Measurements from ENCODE around the gene CAVIN4. TPM values are rescaled to one million over a fixed set of nuclear protein-coding genes. Genes with fewer than 3 reads are reported as not detected.

The CAVIN4 gene
- under 1 TPM; 0.10 to 0.19 TPM for total RNA-seq

GRCh38 chr9:100577776-100578448 lies at the start of gene CAVIN4:
Gene CAVIN4, plus strand, starts transcription at chr9:100578079. Its CDS starts 65 bp downstream, at chr9:100578144.
- Mint-ChIP-seq H3K36me3 (ENCODE audit: insufficient read depth in 2 of 2) (no peaks in the 10 kb centered on the region), H3K9me3 (no peaks in the 10 kb centered on the region), H3K27ac (no peak within 1 kb of the TSS), H3K4me1 (ENCODE audit: low read depth) (no peaks in the 10 kb centered on the region), H3K4me3 (no peak within 1 kb of the TSS), H3K27me3 (ENCODE audit: low read depth) (no peaks in the 10 kb centered on the region)
- DNase-seq (no peak), ATAC-seq (replicated peaks in 1 of 2) (no peak)

GRCh38 chr9:100534401-100534800 lies 43.5 kb upstream of the CAVIN4 start:
- no peaks in the 10 kb centered on the region for H3K4me1 Mint-ChIP-seq (ENCODE audit: low read depth)

GRCh38 chr9:100540327-100540726 lies 37.6 kb upstream of the CAVIN4 start:
- Mint-ChIP-seq H3K9me3 (peaks cover 0 to 1% of the 10 kb centered on the region in 2 donors), H3K36me3 (ENCODE audit: insufficient read depth in 2 of 2) (peaks cover 0 to 4% of the 10 kb centered on the region in 2 donors), H3K27ac (no peak overlapping the region), H3K4me3 (no peak overlapping the region), H3K4me1 (ENCODE audit: low read depth) (no peaks in the 10 kb centered on the region), H3K27me3 (ENCODE audit: low read depth) (no peaks in the 10 kb centered on the region)
- ATAC-seq (replicated peaks in 1 of 2): no peak
- DNase-seq: no peak

More at GRCh38 chr9:100534401-100534800, 43.5 kb upstream of the CAVIN4 start:
- no peak for DNase-seq
- no peak for ATAC-seq (replicated peaks in 1 of 2)
- H3K27me3 Mint-ChIP-seq (ENCODE audit: low read depth): no peaks in the 10 kb centered on the region
- H3K9me3 Mint-ChIP-seq: no peaks in the 10 kb centered on the region
- no peak overlapping the region for H3K4me3 Mint-ChIP-seq
- no peak overlapping the region for H3K27ac Mint-ChIP-seq
- H3K36me3 Mint-ChIP-seq (ENCODE audit: insufficient read depth in 2 of 2): no peaks in the 10 kb centered on the region

- Mint-ChIP-seq H3K4me1 (ENCODE audit: low read depth) (no peaks in the 10 kb centered on the region), H3K27me3 (ENCODE audit: low read depth) (no peaks in the 10 kb centered on the region), H3K9me3 (peaks cover 0 to under 1% of the 10 kb centered on the region in 2 donors), H3K27ac (no peak overlapping the region), H3K4me3 (no peak overlapping the region), H3K36me3 (ENCODE audit: insufficient read depth in 2 of 2) (peaks cover 0 to 3% of the 10 kb centered on the region in 2 donors)
- no peak for ATAC-seq (replicated peaks in 1 of 2)
- no peak for DNase-seq
Measured at GRCh38 chr9:100549048-100549447, 28.8 kb upstream of the CAVIN4 start.

GRCh38 chr9:100554935-100555401 lies 22.9 kb upstream of the CAVIN4 start:
- H3K4me3 Mint-ChIP-seq: no peak overlapping the region

GRCh38 chr9:100555471-100555870 lies 22.4 kb upstream of the CAVIN4 start:
- DNase-seq (no peak), ATAC-seq (replicated peaks in 1 of 2) (no peak)
- no peaks in the 10 kb centered on the region for H3K27me3 Mint-ChIP-seq (ENCODE audit: low read depth)
- H3K4me3 Mint-ChIP-seq: no peak overlapping the region
- no peaks in the 10 kb centered on the region for H3K36me3 Mint-ChIP-seq (ENCODE audit: insufficient read depth in 2 of 2)
- no peak overlapping the region for H3K27ac Mint-ChIP-seq
- H3K9me3 Mint-ChIP-seq: peaks cover 0 to 2% of the 10 kb centered on the region in 2 donors
- H3K4me1 Mint-ChIP-seq (ENCODE audit: low read depth): no peaks in the 10 kb centered on the region

More at GRCh38 chr9:100554935-100555401, 22.9 kb upstream of the CAVIN4 start:
- no peak for DNase-seq
- H3K27me3 Mint-ChIP-seq (ENCODE audit: low read depth): no peaks in the 10 kb centered on the region
- no peak overlapping the region for H3K27ac Mint-ChIP-seq
- no peak for ATAC-seq (replicated peaks in 1 of 2)
- no peaks in the 10 kb centered on the region for H3K36me3 Mint-ChIP-seq (ENCODE audit: insufficient read depth in 2 of 2)
- no peaks in the 10 kb centered on the region for H3K4me1 Mint-ChIP-seq (ENCODE audit: low read depth)
- H3K9me3 Mint-ChIP-seq: peaks cover 0 to 2% of the 10 kb centered on the region in 2 donors

- Mint-ChIP-seq H3K4me1 (ENCODE audit: low read depth) (no peaks in the 10 kb centered on the region), H3K36me3 (ENCODE audit: insufficient read depth in 2 of 2) (no peaks in the 10 kb centered on the region), H3K4me3 (no peak overlapping the region), H3K27me3 (ENCODE audit: low read depth) (no peaks in the 10 kb centered on the region), H3K27ac (no peak overlapping the region), H3K9me3 (peaks cover 0 to 2% of the 10 kb centered on the region in 2 donors)
- no peak for ATAC-seq (replicated peaks in 1 of 2)
- no peak for DNase-seq
Measured at GRCh38 chr9:100557053-100557452, 20.8 kb upstream of the CAVIN4 start.

GRCh38 chr9:100561256-100561655 lies 16.6 kb upstream of the CAVIN4 start:
- peaks cover 0 to 2% of the 10 kb centered on the region in 2 donors for H3K9me3 Mint-ChIP-seq
- H3K4me3 Mint-ChIP-seq: no peak overlapping the region
- H3K4me1 Mint-ChIP-seq (ENCODE audit: low read depth): no peaks in the 10 kb centered on the region
- ATAC-seq (replicated peaks in 1 of 2) (no peak), DNase-seq (no peak)
- no peak overlapping the region for H3K27ac Mint-ChIP-seq
- no peaks in the 10 kb centered on the region for H3K36me3 Mint-ChIP-seq (ENCODE audit: insufficient read depth in 2 of 2)
- H3K27me3 Mint-ChIP-seq (ENCODE audit: low read depth): no peaks in the 10 kb centered on the region

GRCh38 chr9:100567856-100568255 lies 10.0 kb upstream of the CAVIN4 start:
- Mint-ChIP-seq H3K27ac (no peak overlapping the region), H3K9me3 (no peaks in the 10 kb centered on the region), H3K36me3 (ENCODE audit: insufficient read depth in 2 of 2) (no peaks in the 10 kb centered on the region), H3K4me1 (ENCODE audit: low read depth) (no peaks in the 10 kb centered on the region), H3K4me3 (no peak overlapping the region), H3K27me3 (ENCODE audit: low read depth) (no peaks in the 10 kb centered on the region)
- ATAC-seq (replicated peaks in 1 of 2): no peak
- DNase-seq: no peak

GRCh38 chr9:100573655-100574260 lies 4.1 kb upstream of the CAVIN4 start:
- no peak overlapping the region for H3K27ac Mint-ChIP-seq
- DNase-seq (no peak), ATAC-seq (replicated peaks in 1 of 2) (no peak)
- no peak overlapping the region for H3K4me3 Mint-ChIP-seq
- no peaks in the 10 kb centered on the region for H3K4me1 Mint-ChIP-seq (ENCODE audit: low read depth)
- no peaks in the 10 kb centered on the region for H3K27me3 Mint-ChIP-seq (ENCODE audit: low read depth)
- H3K36me3 Mint-ChIP-seq (ENCODE audit: insufficient read depth in 2 of 2): no peaks in the 10 kb centered on the region
- H3K9me3 Mint-ChIP-seq: no peaks in the 10 kb centered on the region

- Mint-ChIP-seq H3K9me3 (no peaks in the 10 kb centered on the region), H3K36me3 (ENCODE audit: insufficient read depth in 2 of 2) (no peaks in the 10 kb centered on the region), H3K27me3 (ENCODE audit: low read depth) (no peaks in the 10 kb centered on the region), H3K4me1 (ENCODE audit: low read depth) (no peaks in the 10 kb centered on the region), H3K4me3 (no peak overlapping the region), H3K27ac (no peak overlapping the region)
- no peak for DNase-seq
- no peak for ATAC-seq (replicated peaks in 1 of 2)
Measured at GRCh38 chr9:100575006-100575405, 2.9 kb upstream of the CAVIN4 start.

- no peak for DNase-seq
- H3K4me1 Mint-ChIP-seq (ENCODE audit: low read depth): no peaks in the 10 kb centered on the region
Measured at GRCh38 chr9:100575765-100576386, 2.0 kb upstream of the CAVIN4 start.

GRCh38 chr9:100578610-100579009 lies 731 bp downstream of the CAVIN4 start:
- H3K27me3 Mint-ChIP-seq (ENCODE audit: low read depth): no peaks in the 10 kb centered on the region
- no peak overlapping the region for H3K4me3 Mint-ChIP-seq
- no peak for ATAC-seq (replicated peaks in 1 of 2)
- no peaks in the 10 kb centered on the region for H3K9me3 Mint-ChIP-seq
- no peaks in the 10 kb centered on the region for H3K36me3 Mint-ChIP-seq (ENCODE audit: insufficient read depth in 2 of 2)
- H3K27ac Mint-ChIP-seq: no peak overlapping the region
- no peak for DNase-seq
- H3K4me1 Mint-ChIP-seq (ENCODE audit: low read depth): no peaks in the 10 kb centered on the region

More at GRCh38 chr9:100575765-100576386, 2.0 kb upstream of the CAVIN4 start:
- Mint-ChIP-seq H3K27me3 (ENCODE audit: low read depth) (no peaks in the 10 kb centered on the region), H3K4me3 (no peak overlapping the region), H3K9me3 (no peaks in the 10 kb centered on the region), H3K36me3 (ENCODE audit: insufficient read depth in 2 of 2) (no peaks in the 10 kb centered on the region), H3K27ac (no peak overlapping the region)
- ATAC-seq (replicated peaks in 1 of 2): no peak
